ENCODE data around the gene PKD1L1. TPM values are rescaled to one million over a fixed set of nuclear protein-coding genes. Genes with fewer than 3 reads are reported as not detected.
"Not testable (repeated sequence)": the region's sequence is repeated elsewhere in the genome, so short reads cannot be mapped to it uniquely, and the experiment has no call there.

PKD1L1 gene
- total RNA-seq, 1 experiment from 2014 or later = not detected

- ChIA-PET POLR2A (ENCODE audit: low non-redundant PET) (no interaction called here), CTCF (no interaction called here)
- no TSS peak for BruUV-seq (replicated peaks)
These were observed 191.6 kb downstream of the PKD1L1 start for GRCh38 chr7:47756636-47757035.

GRCh38 chr7:47755248-47755647 lies 193.0 kb downstream of the PKD1L1 start:
- intact Hi-C loops (cut with micrococcal nuclease; ENCODE audit: unreplicated experiment) = no loop called here
- no TSS peak for BruUV-seq (replicated peaks)

More at GRCh38 chr7:47756636-47757035, 191.6 kb downstream of the PKD1L1 start:
- Histone ChIP-seq H3K9me3 (ENCODE audit: low read depth, low read length, poor library complexity, severe bottlenecking) (no peaks in the 10 kb centered on the region), H3K27ac (ENCODE audit: low read depth, low read length, poor library complexity, severe bottlenecking) (no peak overlapping the region), H3K4me3 (ENCODE audit: low read depth, low read length, poor library complexity, severe bottlenecking) (no peak overlapping the region), H3K27me3 (replicated peaks; ENCODE audit: insufficient read depth, low read depth, low read length, poor library complexity) (no peaks in the 10 kb centered on the region), H3K4me1 (ENCODE audit: insufficient read depth, low read length, poor library complexity, severe bottlenecking) (no peaks in the 10 kb centered on the region), H3K36me3 (ENCODE audit: insufficient read depth, low read length, poor library complexity, severe bottlenecking) (no peaks in the 10 kb centered on the region)
- TF ChIP-seq EZH2 (IDR thresholded peaks at IDR 0.05; ENCODE audit: borderline replicate concordance, low read depth, low read length, poor library complexity, severe bottlenecking) = no peak
- no peak for TF ChIP-seq CTCF (conservative IDR thresholded peaks at IDR 0.05; ENCODE audit: low read depth, low read length)
- no peak for DNase-seq (ENCODE audit: low spot score)
- intact Hi-C loops (cut with micrococcal nuclease; ENCODE audit: unreplicated experiment) = no loop called here

GRCh38 chr7:47751724-47752123 lies 196.5 kb downstream of the PKD1L1 start:
- BruUV-seq (replicated peaks); H3K4me3 ChIP-seq (ENCODE audit: low read depth, low read length, poor library complexity, severe bottlenecking); H3K4me1 ChIP-seq (ENCODE audit: insufficient read depth, low read length, poor library complexity, severe bottlenecking); H3K27ac ChIP-seq (ENCODE audit: low read depth, low read length, poor library complexity, severe bottlenecking); CTCF ChIA-PET; POLR2A ChIA-PET (ENCODE audit: low non-redundant PET); H3K36me3 ChIP-seq (ENCODE audit: insufficient read depth, low read length, poor library complexity, severe bottlenecking); DNase-seq (ENCODE audit: low spot score); H3K9me3 ChIP-seq (ENCODE audit: low read depth, low read length, poor library complexity, severe bottlenecking); intact Hi-C loops (cut with micrococcal nuclease; ENCODE audit: unreplicated experiment); H3K27me3 ChIP-seq (replicated peaks; ENCODE audit: insufficient read depth, low read depth, low read length, poor library complexity): not testable (repeated sequence)

More at GRCh38 chr7:47755248-47755647, 193.0 kb downstream of the PKD1L1 start:
- TF ChIP-seq CTCF (conservative IDR thresholded peaks at IDR 0.05; ENCODE audit: low read depth, low read length) (no peak), EZH2 (IDR thresholded peaks at IDR 0.05; ENCODE audit: borderline replicate concordance, low read depth, low read length, poor library complexity, severe bottlenecking) (no peak)
- no peaks in the 10 kb centered on the region for H3K36me3 ChIP-seq (ENCODE audit: insufficient read depth, low read length, poor library complexity, severe bottlenecking)
- no peak overlapping the region for H3K4me3 ChIP-seq (ENCODE audit: low read depth, low read length, poor library complexity, severe bottlenecking)
- H3K27ac ChIP-seq (ENCODE audit: low read depth, low read length, poor library complexity, severe bottlenecking) = no peak overlapping the region
- H3K4me1 ChIP-seq (ENCODE audit: insufficient read depth, low read length, poor library complexity, severe bottlenecking) = no peaks in the 10 kb centered on the region
- H3K27me3 ChIP-seq (replicated peaks; ENCODE audit: insufficient read depth, low read depth, low read length, poor library complexity) = no peaks in the 10 kb centered on the region
- ChIA-PET POLR2A (ENCODE audit: low non-redundant PET) (no interaction called here), CTCF (no interaction called here)
- H3K9me3 ChIP-seq (ENCODE audit: low read depth, low read length, poor library complexity, severe bottlenecking) = no peaks in the 10 kb centered on the region
- DNase-seq (ENCODE audit: low spot score) = no peak

- no peak overlapping the region for H3K4me3 ChIP-seq (ENCODE audit: low read depth, low read length, poor library complexity, severe bottlenecking)
- intact Hi-C loops (cut with micrococcal nuclease; ENCODE audit: unreplicated experiment) = no loop called here
- no peaks in the 10 kb centered on the region for H3K4me1 ChIP-seq (ENCODE audit: insufficient read depth, low read length, poor library complexity, severe bottlenecking)
- no peak for TF ChIP-seq EZH2 (IDR thresholded peaks at IDR 0.05; ENCODE audit: borderline replicate concordance, low read depth, low read length, poor library complexity, severe bottlenecking)
- TF ChIP-seq CTCF (conservative IDR thresholded peaks at IDR 0.05; ENCODE audit: low read depth, low read length) = no peak
- no TSS peak for BruUV-seq (replicated peaks)
- CTCF ChIA-PET = no interaction called here
- H3K27ac ChIP-seq (ENCODE audit: low read depth, low read length, poor library complexity, severe bottlenecking) = no peak overlapping the region
- no peaks in the 10 kb centered on the region for H3K36me3 ChIP-seq (ENCODE audit: insufficient read depth, low read length, poor library complexity, severe bottlenecking)
- DNase-seq (ENCODE audit: low spot score) = no peak
- POLR2A ChIA-PET (ENCODE audit: low non-redundant PET) = no interaction called here
- H3K27me3 ChIP-seq (replicated peaks; ENCODE audit: insufficient read depth, low read depth, low read length, poor library complexity) = no peaks in the 10 kb centered on the region
- no peaks in the 10 kb centered on the region for H3K9me3 ChIP-seq (ENCODE audit: low read depth, low read length, poor library complexity, severe bottlenecking)
These were observed 197.2 kb downstream of the PKD1L1 start for GRCh38 chr7:47751043-47751442.
